OCI-LY3 (cell line): ENCODE measurements around the gene CAPN10.

Experiments used
- CTCF ChIP-seq: fragments of 200-600, 300-600 bp; sonication (generic); IDR thresholded peaks from 2 replicates; pipeline ENCODE4 v1.5.1; 2014; ENCODE audit warnings: antibody characterized with exemption, low read length, low read depth
- EZH2phosphoT487 ChIP-seq: fragments of 200-600 bp; shearing (Covaris generic); IDR thresholded peaks from 2 replicates; pipeline ENCODE4 v1.6.1; 2018; ENCODE audit warnings: antibody characterized with exemption, mixed run types, low read depth

DNA sequence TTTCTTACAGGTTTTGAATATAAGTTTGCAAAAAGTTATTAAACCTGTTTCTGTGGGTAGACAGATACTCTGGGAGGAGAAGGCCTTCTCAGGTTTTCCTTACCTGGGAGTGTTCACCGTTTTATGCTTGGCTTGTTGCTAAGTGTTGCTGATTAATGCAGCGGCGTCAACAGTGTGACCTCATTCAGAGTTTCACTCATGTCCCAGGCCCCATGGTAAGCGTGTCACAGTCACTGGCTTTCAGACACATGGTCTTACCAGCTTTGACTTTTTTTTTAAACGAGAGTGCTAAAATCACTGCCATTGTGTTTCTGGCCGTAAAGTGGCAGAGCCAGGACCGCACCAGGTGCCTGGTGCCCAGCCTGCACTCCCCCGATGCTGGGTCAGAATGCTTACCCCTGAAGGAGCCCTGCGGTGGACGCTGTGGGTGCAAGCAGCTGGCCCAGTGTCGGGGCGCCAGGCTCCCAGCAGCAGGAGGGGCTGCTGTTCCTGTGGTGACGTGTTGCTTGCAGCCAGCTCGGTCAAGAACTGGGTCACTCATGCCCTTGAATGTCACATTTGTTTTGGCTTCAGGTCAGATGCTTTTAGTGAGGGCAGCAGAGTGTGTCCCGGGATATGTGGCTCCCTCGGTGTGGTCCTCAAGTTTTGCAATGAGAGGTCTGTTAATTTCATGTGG lies 3.5 kb downstream of the CAPN10 start:
- TF ChIP-seq CTCF (no peak), EZH2phosphoT487 (no peak)
